Activated T-helper 2 cell treated with anti-CD3 and anti-CD28 coated beads, Interferon-gamma antibody, Interleukin-2, Interleukin-4, amounts not matched to agents 10 μg/mL and 5 μg/mL and 100 μg/mL, durations not matched to agents 14 hours and 24 hours and 36 hours (primary cell): Measurements from ENCODE around the gene NELFB. TPM values are rescaled to one million over a fixed set of nuclear protein-coding genes. Genes with fewer than 3 reads are reported as not detected.

Experiments used
- DNase-seq: peaks from one replicate; pipeline ENCODE4 v3.0.0; 2021; ENCODE audit warnings: low spot score
- H3K27ac Mint-ChIP-seq: one replicate; pipeline ENCODE4 v1.8.0; 2021; ENCODE audit warnings: mixed read lengths
- H3K27me3 Mint-ChIP-seq: one replicate; pipeline ENCODE4 v1.8.0; 2021; ENCODE audit warnings: low read depth, mixed read lengths
- H3K36me3 Mint-ChIP-seq: one replicate; pipeline ENCODE4 v1.8.0; 2021; ENCODE audit warnings: low read depth, mixed read lengths
- H3K4me1 Mint-ChIP-seq: one replicate; pipeline ENCODE4 v1.8.0; 2021; ENCODE audit warnings: low read depth, mixed read lengths
- H3K4me3 Mint-ChIP-seq: one replicate; pipeline ENCODE4 v1.8.0; 2021; ENCODE audit warnings: low read depth, mild to moderate bottlenecking, moderate library complexity, mixed read lengths
- H3K9me3 Mint-ChIP-seq: one replicate; pipeline ENCODE4 v1.8.0; 2021; ENCODE audit warnings: mixed read lengths
- intact Hi-C: fragments of 100-400 bp; cut with micrococcal nuclease; formaldehyde crosslinking; loops from one replicate; pipeline ENCODE4 v1.15.1; 2023
- total RNA-seq: library from RNA; stranded (reverse); gene quantifications from 2 replicates; pipeline ENCODE4 v1.2.3, GENCODE V29; 2022

The NELFB gene
- 71.4 and 72.6 TPM in 2 replicates for total RNA-seq

DNA sequence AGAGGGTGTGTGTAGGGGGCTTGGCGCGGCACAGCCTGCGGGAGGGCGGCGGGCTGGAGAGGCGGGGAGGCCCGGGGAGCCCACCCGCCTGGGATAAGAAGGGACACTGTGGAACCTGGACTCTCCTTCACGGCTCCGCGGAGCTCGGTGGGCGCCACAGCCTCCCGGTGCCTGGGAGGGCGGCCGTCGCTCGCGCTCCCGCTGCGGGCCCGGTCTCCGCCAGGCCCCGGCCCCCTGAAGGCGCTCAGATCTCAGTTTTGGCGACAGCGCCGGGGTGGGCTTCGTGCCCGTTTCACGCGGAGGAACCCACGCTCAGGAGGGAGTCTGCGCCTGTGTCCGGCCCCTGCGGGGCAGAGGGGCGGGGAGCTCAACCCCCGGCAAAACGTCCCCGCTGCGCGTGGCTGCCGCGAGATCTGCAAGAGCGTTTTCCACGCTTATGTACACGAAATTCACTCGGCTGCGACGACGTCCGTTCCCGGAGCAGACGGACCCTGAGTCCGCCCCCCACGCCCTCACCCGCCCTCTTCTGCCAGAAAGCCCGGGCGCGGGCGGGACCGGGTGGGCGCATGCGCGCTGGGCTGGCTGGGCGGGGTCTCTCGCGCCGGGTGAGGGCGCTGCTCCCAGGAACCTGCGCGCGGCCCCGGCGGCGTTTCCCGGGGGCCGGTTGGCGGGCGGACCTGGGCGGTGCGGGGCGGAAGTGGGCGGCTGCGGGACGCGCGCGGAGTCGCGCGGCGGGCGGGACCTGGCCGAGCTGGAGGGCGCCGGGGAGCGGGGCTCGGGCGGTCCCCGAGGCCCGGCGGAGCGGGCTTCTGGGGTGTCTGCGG, at the start of gene NELFB:
Gene NELFB, plus strand, starts transcription at position 704 of the 824 bp plus-strand sequence.
- peak within 1 kb of the TSS; percentile 73 for H3K27ac Mint-ChIP-seq
- intact Hi-C loops, result loop anchor here (1.0 kb wide), 1 partner anchor 14 kb away; the partner anchor contains the start of gene TUBB4B
- H3K4me1 Mint-ChIP-seq, result peaks cover 13% of the 10 kb centered on the region
- no peaks in the 10 kb centered on the region for H3K9me3 Mint-ChIP-seq
- no peaks in the 10 kb centered on the region for H3K27me3 Mint-ChIP-seq
- H3K4me3 Mint-ChIP-seq, result peak within 1 kb of the TSS; percentile 85
- H3K36me3 Mint-ChIP-seq, result peaks cover 24% of the 10 kb centered on the region
- DNase-seq, result peak; percentile 95

GRCh38 chr9:137206602-137207001, 48.5 kb upstream of the NELFB start:
- intact Hi-C loops, result no loop called here
- Mint-ChIP-seq H3K36me3 (peaks cover 31% of the 10 kb centered on the region), H3K4me1 (peaks cover 28% of the 10 kb centered on the region), H3K4me3 (peak overlapping the region; percentile 93), H3K27ac (peak overlapping the region; percentile 87), H3K27me3 (no peaks in the 10 kb centered on the region), H3K9me3 (no peaks in the 10 kb centered on the region)
- DNase-seq, result no peak

- H3K27me3 Mint-ChIP-seq, result no peaks in the 10 kb centered on the region
Observed at GRCh38 chr9:137211532-137211931, 43.6 kb upstream of the NELFB start.

DNA sequence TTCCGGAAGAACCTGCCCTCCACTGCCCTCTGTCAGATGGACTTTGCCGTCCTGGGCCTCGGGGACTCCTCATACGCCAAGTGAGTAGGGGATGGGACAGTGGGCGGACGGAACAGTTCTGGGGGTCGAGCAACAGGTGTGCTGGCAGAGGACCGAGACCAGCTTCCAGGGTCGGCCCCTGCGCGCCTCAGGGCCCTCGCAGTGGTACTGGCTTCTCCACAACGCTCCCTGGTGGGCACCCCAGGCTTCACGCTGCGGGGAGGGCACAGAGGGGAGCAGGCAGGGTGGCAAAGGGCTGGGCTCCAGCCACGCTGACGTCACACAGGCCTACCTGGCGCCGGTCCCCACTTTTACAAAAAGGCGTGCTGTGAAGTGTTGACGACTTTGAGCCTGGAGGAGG, 42.6 kb upstream of the NELFB start:
- peaks cover 14% of the 10 kb centered on the region for H3K36me3 Mint-ChIP-seq
- H3K9me3 Mint-ChIP-seq, result no peaks in the 10 kb centered on the region
- H3K27ac Mint-ChIP-seq, result no peak overlapping the region
- no peak for DNase-seq
- H3K27me3 Mint-ChIP-seq, result no peaks in the 10 kb centered on the region
- H3K4me3 Mint-ChIP-seq, result no peak overlapping the region
- intact Hi-C loops, result no loop called here
- H3K4me1 Mint-ChIP-seq, result peaks cover 1% of the 10 kb centered on the region

More at GRCh38 chr9:137211532-137211931, 43.6 kb upstream of the NELFB start:
- H3K9me3 Mint-ChIP-seq, result no peaks in the 10 kb centered on the region
- peaks cover 24% of the 10 kb centered on the region for H3K36me3 Mint-ChIP-seq
- no peak overlapping the region for H3K27ac Mint-ChIP-seq
- no peak overlapping the region for H3K4me3 Mint-ChIP-seq
- peaks cover 11% of the 10 kb centered on the region for H3K4me1 Mint-ChIP-seq
- no peak for DNase-seq
- intact Hi-C loops, result no loop called here

DNA sequence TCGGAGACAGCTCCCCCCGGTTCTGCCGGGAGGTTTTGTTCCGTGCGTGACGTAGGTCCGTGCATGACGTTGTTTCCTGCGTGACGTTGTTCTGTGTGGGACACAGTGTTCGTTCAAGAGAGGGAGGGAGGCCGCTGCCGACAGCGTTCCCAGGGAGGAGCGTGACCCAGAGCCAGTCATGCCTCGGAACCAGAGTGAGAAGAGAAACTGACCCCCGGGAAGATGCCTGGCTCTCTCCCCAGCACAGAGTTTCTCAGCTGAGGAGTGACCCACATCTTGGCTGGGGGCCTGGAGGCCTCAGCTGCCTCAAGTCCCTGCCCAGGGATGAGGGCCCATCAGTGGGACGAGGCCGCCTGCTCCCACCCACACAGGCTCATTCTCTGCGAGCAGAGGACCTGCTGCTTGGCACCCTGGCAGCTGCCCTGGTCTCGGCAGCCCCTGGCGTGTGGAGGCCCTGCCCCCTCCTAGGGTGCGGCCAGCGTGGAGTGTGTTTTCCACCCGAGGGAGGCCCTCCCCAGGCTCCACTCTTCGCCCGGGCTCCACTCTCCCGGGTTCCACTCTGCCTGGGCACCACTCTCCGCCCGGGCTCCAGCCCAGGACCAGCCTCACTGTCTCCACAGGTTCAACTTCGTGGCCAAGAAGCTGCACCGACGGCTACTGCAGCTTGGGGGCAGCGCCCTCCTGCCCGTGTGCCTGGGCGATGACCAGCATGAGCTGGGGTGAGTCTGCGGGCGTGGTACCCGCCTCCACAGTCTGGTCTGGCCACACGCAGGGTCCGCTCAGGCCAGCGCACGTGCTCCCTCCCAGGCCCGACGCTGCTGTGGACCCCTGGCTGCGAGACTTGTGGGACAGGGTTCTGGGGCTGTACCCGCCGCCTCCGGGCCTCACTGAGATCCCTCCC, 41.7 kb upstream of the NELFB start:
- Mint-ChIP-seq H3K9me3 (no peaks in the 10 kb centered on the region), H3K27ac (no peak overlapping the region), H3K4me3 (no peak overlapping the region), H3K36me3 (peaks cover 10% of the 10 kb centered on the region), H3K27me3 (no peaks in the 10 kb centered on the region), H3K4me1 (no peaks in the 10 kb centered on the region)
- intact Hi-C loops, result no loop called here
- DNase-seq, result no peak

- no peaks in the 10 kb centered on the region for H3K9me3 Mint-ChIP-seq
- H3K27ac Mint-ChIP-seq, result no peak overlapping the region
- H3K4me3 Mint-ChIP-seq, result no peak overlapping the region
- peaks cover 3% of the 10 kb centered on the region for H3K36me3 Mint-ChIP-seq
- no peaks in the 10 kb centered on the region for H3K4me1 Mint-ChIP-seq
- DNase-seq, result no peak
- no peaks in the 10 kb centered on the region for H3K27me3 Mint-ChIP-seq
- intact Hi-C loops, result no loop called here
Observed at GRCh38 chr9:137214620-137215019, 40.5 kb upstream of the NELFB start.

DNA sequence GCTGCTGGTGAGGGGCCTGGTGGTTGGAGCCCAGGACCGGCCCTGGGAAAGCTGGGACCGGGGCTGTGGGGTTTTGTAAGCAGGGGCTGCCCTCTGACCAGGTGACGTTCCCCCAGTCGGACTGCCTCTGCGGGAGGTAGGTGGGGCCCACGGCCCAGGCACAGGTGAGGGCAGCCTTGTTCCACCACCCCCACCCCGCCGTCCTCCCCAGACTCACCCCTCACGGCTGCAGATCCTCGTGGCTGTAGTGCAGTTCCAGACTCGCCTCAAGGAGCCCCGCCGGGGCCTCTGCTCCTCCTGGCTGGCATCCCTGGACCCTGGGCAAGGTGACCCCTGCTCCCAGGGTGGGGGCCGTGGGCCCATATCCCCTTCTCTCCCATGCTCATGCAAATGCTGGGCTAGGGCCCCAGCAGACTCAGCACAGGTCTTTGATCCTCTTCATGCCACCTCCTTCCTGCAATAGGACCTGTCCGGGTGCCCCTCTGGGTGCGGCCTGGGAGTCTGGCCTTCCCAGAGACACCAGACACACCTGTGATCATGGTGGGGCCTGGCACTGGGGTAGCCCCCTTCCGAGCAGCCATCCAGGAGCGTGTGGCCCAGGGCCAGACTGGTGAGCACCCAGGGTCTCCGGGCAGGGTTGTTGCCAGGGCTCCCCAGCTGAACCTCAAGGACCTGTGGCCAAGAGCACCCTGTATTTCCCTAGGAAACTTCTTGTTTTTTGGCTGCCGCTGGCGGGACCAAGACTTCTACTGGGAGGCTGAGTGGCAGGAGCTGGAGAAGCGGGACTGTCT, 39.7 kb upstream of the NELFB start:
- intact Hi-C loops, result no loop called here
- H3K27me3 Mint-ChIP-seq, result no peaks in the 10 kb centered on the region
- H3K4me1 Mint-ChIP-seq, result no peaks in the 10 kb centered on the region
- H3K9me3 Mint-ChIP-seq, result no peaks in the 10 kb centered on the region
- DNase-seq, result no peak
- peaks cover 3% of the 10 kb centered on the region for H3K36me3 Mint-ChIP-seq
- H3K4me3 Mint-ChIP-seq, result no peak overlapping the region
- no peak overlapping the region for H3K27ac Mint-ChIP-seq

DNA sequence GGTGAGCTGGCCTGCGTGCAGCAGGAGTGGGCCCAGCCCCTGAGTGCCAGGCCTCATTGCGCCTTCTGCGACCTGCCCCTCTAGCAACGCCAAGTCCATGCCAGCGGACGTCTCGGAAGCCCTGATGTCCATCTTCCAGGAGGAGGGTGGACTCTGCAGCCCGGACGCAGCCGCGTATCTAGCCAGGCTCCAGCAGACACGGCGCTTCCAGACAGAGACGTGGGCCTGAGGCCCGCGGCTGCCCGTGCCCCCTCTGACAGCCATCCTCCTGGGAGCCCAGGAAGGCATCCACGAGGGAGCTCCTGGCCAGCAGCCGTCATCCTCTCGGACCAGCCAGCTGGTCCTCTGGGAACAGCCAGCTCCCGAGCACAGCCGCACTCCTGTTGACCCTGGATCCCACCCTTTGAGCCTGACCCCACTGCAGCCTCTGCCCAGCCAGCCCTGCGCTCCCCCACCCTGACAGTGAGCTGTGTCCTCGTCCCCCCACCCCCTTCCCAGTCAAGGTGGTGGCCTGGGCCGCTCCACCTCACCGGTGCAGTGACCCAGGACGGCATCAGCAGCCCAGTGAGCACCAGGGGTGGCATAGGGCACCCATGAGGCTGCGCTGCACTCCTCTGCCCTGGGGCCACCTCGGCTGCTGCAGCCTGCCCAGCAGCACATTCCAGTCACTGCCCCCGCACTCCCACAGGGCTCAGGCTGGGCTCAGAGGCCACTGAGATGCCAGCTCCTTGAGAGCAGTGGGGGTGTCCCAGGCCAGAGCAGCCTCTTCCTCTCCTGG, 38.8 kb upstream of the NELFB start:
- H3K27me3 Mint-ChIP-seq, result no peaks in the 10 kb centered on the region
- no peak for DNase-seq
- peaks cover 3% of the 10 kb centered on the region for H3K36me3 Mint-ChIP-seq
- H3K9me3 Mint-ChIP-seq, result no peaks in the 10 kb centered on the region
- intact Hi-C loops, result no loop called here
- no peak overlapping the region for H3K27ac Mint-ChIP-seq
- no peak overlapping the region for H3K4me3 Mint-ChIP-seq
- H3K4me1 Mint-ChIP-seq, result no peaks in the 10 kb centered on the region

GRCh38 chr9:137217276-137218211, 37.6 kb upstream of the NELFB start:
- no peak for DNase-seq
- Mint-ChIP-seq H3K4me1 (no peaks in the 10 kb centered on the region), H3K36me3 (peaks cover 3% of the 10 kb centered on the region), H3K27ac (no peak overlapping the region), H3K9me3 (no peaks in the 10 kb centered on the region), H3K4me3 (no peak overlapping the region), H3K27me3 (no peaks in the 10 kb centered on the region)
- intact Hi-C loops, result no loop called here

DNA sequence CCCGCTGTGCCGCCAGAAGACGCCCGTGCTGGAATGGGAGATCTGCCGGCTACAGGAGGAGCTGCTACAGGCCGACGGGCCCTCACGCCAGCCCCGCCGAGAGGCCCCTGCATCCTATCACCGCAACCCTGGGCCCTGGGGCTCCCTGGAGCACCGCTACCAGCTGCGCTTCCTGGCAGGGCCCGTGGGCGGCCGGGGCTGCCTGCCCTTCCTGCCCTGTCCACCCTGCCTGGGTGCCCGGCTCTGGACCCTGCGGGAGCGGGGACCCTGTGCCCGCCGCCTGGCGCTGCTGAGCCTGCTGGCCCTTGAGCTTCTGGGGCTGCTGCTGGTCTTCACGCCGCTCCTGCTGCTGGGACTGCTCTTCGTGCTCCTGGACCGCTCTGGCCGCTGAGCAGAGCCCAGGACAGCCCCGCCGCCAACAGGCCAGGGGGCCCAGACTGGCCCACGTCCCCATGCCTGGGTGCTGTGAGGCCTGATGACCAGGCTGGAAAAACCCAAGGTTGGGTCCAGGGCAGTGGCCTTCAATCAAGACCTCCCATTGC, 36.8 kb upstream of the NELFB start:
- Mint-ChIP-seq H3K4me1 (peaks cover 2% of the 10 kb centered on the region), H3K36me3 (no peaks in the 10 kb centered on the region), H3K4me3 (no peak overlapping the region), H3K27me3 (no peaks in the 10 kb centered on the region), H3K27ac (no peak overlapping the region), H3K9me3 (no peaks in the 10 kb centered on the region)
- DNase-seq, result no peak
- intact Hi-C loops, result no loop called here

DNA sequence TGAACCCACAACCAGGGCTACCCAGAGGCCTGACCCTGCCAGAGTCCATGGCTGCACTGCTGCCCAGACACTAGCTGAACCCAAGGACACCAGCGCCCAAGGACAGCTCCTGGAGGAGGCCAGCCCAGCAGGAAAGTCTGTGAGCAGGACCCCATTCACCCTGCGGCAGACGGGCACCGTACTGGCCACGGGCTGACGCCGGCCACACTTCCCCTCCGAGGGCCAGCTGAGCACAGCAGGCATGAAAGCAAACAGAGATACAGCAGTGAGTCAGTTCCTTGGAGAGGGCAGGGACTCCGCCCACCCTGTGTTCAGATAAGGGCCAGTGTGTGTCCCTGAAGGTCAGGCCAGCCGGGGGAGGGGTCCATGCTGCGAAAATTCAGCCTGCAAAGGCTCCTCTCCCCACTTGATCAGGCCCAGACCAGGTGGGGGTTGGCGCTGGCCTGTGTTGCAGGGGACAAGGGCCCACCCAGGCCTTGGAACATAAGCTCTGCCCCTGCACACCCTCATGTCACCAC, 36.3 kb upstream of the NELFB start:
- H3K4me3 Mint-ChIP-seq, result no peak overlapping the region
- no peak for DNase-seq
- no peaks in the 10 kb centered on the region for H3K9me3 Mint-ChIP-seq
- peaks cover 2% of the 10 kb centered on the region for H3K4me1 Mint-ChIP-seq
- no peak overlapping the region for H3K27ac Mint-ChIP-seq
- H3K36me3 Mint-ChIP-seq, result no peaks in the 10 kb centered on the region
- intact Hi-C loops, result no loop called here
- H3K27me3 Mint-ChIP-seq, result no peaks in the 10 kb centered on the region
